SH-SY5Y (cell line): ENCODE data around the gene ADK.

ENCODE experiments used
- GATA2 ChIP-seq: IDR thresholded peaks from 2 replicates; pipeline ENCODE4 v1.6.1; 2011; ENCODE audit warnings: mild to moderate bottlenecking, low read depth, low read length
- GATA3 ChIP-seq: IDR thresholded peaks from 2 replicates; pipeline ENCODE4 v1.6.1; 2011; ENCODE audit warnings: low read depth, mild to moderate bottlenecking, low read length, moderate library complexity

DNA sequence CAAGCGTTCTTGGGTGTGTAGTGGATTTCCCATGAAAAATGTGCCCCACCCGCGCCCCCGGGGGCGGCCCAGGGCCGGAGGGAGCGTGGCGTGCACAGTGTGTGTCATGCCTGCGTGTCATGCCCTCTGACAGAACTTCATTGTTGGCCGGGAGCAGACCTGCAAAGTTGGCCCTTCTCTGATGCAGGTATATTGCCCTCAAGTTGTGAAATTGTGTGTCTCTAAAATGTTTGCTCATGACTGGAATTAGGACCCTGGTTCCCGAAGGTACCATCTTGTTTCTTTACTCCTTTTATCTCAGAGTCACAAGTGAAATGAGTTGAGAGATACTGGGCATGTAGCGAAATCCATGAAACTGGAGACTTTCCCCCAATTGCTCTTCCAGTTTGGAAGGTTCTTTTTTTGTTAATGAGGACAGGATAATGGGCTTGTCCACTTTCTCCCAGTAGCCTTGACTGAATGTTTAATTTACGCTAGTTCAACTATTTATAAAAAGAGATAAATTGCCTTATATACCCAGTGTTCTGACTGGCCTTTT lies 26.2 kb downstream of the ADK start:
- TF ChIP-seq GATA2 (no peak), GATA3 (no peak)
